ENCODE measurements around the gene AGMO.

DNA sequence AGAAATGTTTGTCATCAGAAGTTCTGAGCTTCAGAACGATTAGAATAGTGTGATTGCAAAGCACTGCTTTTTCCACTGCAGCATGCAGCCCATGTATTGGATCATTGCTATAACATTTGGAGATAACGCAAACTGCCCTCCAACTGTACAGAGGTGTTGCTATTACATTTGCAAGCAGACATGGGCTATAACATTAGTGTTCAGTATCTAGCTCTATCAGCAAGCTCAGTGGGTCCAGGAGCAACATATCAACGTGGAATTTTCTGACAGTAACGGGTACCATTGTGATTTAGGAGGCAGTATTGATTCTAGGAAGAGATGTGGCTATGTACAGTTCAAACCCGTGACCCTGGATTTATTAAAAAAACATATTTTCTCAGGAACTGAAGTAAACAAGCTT, 75.8 kb downstream of the AGMO start:
- TF ChIP-seq TAF1 (IDR thresholded peaks at IDR 0.05; ENCODE audit: borderline replicate concordance, low read depth, low read length) = no peak
- no peak for TF ChIP-seq MTA2 (IDR thresholded peaks at IDR 0.05; ENCODE audit: low read depth)
- no peak for TF ChIP-seq ESRRA (IDR thresholded peaks at IDR 0.05; ENCODE audit: low read length)

Measured in GM12878 (cell line).